Measurements from ENCODE around the gene PSMB7. TPM values are rescaled to one million over a fixed set of nuclear protein-coding genes. Genes with fewer than 3 reads are reported as not detected.

The PSMB7 gene
- total RNA-seq, 5 donors from 2014 or later (not counting 1 experiment from before 2014, with no cell fraction given): 62.6 to 75.8 (median 68.6) TPM

GRCh38 chr9:124320062-124320973 lies 94.9 kb downstream of the PSMB7 start:
- Mint-ChIP-seq H3K27ac (no peak overlapping the region), H3K36me3 (peaks cover 11% of the 10 kb centered on the region), H3K9me3 (no peaks in the 10 kb centered on the region), H3K4me3 (no peak overlapping the region), H3K27me3 (no peaks in the 10 kb centered on the region), H3K4me1 (peaks cover 0 to 4% (median 0%) of the 10 kb centered on the region in 3 donors)
- Histone ChIP-seq H3K9me3 (no peaks in the 10 kb centered on the region), H3K27me3 (replicated peaks in 1 of 2; ENCODE audit: control insufficient read depth in 2 of 2, extremely low read depth in 1 of 2, insufficient read depth in 2 of 2, low read length in 1 of 2) (peaks cover 0 to 4% of the 10 kb centered on the region in 2 experiments), H3K4me3 (ENCODE audit: control insufficient read depth in 1 of 2, extremely low read depth in 1 of 2, low read length in 1 of 2) (no peak overlapping the region), H3K4me1 (ENCODE audit: control insufficient read depth in 1 of 2, extremely low read depth in 1 of 2, insufficient read depth in 2 of 2, low read length in 2 of 2) (peaks cover 0 to 12% of the 10 kb centered on the region in 2 experiments), H3K36me3 (ENCODE audit: control insufficient read depth in 2 of 2, extremely low read depth in 1 of 2, insufficient read depth in 1 of 2, low read length in 1 of 2) (peaks cover 0 to 7% of the 10 kb centered on the region in 2 donors), H3K27ac (ENCODE audit: low read length) (no peak overlapping the region)
- ChIA-PET CTCF (interaction anchor here in 1 of 2 donors (0.9 kb wide), 1 partner anchor 194 kb away, joined by 3 read pairs; no protein-coding TSS in a partner anchor), POLR2A (no interaction called here)
- 96% methylated on average over 7 of the region's 17 CpGs for WGBS (ENCODE audit: insufficient coverage)
- ATAC-seq (replicated peaks in 1 of 4): peak in 1 of 4 experiments; percentile 46
- peak in 20 of 35 experiments; percentile 9 to 55 (median 18) for DNase-seq

- ChIA-PET CTCF (no interaction called here), POLR2A (no interaction called here)
- DNase-seq (no peak), ATAC-seq (replicated peaks in 1 of 4) (no peak)
- Mint-ChIP-seq H3K27me3 (no peaks in the 10 kb centered on the region), H3K4me3 (no peak overlapping the region), H3K4me1 (peaks cover 0 to 2% (median 0%) of the 10 kb centered on the region in 3 donors), H3K36me3 (peaks cover 11% of the 10 kb centered on the region), H3K27ac (no peak overlapping the region), H3K9me3 (no peaks in the 10 kb centered on the region)
- Histone ChIP-seq H3K4me1 (ENCODE audit: control insufficient read depth in 1 of 2, extremely low read depth in 1 of 2, insufficient read depth in 2 of 2, low read length in 2 of 2) (peaks cover 0 to 7% of the 10 kb centered on the region in 2 experiments), H3K27ac (ENCODE audit: low read length) (no peak overlapping the region), H3K4me3 (ENCODE audit: control insufficient read depth in 1 of 2, extremely low read depth in 1 of 2, low read length in 1 of 2) (no peak overlapping the region), H3K9me3 (no peaks in the 10 kb centered on the region), H3K36me3 (ENCODE audit: control insufficient read depth in 2 of 2, extremely low read depth in 1 of 2, insufficient read depth in 1 of 2, low read length in 1 of 2) (peaks cover 0 to 2% of the 10 kb centered on the region in 2 donors), H3K27me3 (replicated peaks in 1 of 2; ENCODE audit: control insufficient read depth in 2 of 2, extremely low read depth in 1 of 2, insufficient read depth in 2 of 2, low read length in 1 of 2) (peaks cover 0 to 4% of the 10 kb centered on the region in 2 experiments)
- WGBS (ENCODE audit: insufficient coverage): 81% methylated on average over 16 of the region's 16 CpGs
These were observed 99.4 kb downstream of the PSMB7 start for GRCh38 chr9:124315882-124316281.

DNA sequence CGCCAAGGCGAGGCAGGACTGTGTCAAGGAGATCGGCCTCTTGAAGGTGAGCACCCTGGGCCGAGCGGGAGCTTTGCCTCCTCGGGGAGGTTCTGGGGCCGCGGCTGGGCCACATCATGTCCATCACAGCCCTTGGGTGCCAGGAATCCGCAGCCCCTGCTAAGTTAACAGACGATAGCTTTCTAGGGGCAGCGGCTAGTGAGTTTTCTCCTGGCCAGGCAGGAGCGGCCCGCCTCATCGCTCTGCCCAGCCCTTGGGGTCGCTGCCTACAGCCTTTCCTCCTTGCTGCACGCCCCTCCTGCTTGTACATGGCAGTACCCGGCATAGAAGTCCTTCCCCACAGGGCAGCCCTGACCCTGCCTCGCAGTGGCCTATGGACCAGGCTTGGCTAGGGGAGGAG lies 101.3 kb downstream of the PSMB7 start:
- H3K4me3 Mint-ChIP-seq: no peak overlapping the region
- Histone ChIP-seq H3K4me1 (ENCODE audit: control insufficient read depth in 1 of 2, extremely low read depth in 1 of 2, insufficient read depth in 2 of 2, low read length in 2 of 2) (no peaks in the 10 kb centered on the region), H3K36me3 (ENCODE audit: control insufficient read depth in 2 of 2, extremely low read depth in 1 of 2, insufficient read depth in 1 of 2, low read length in 1 of 2) (peaks cover 0 to 2% of the 10 kb centered on the region in 2 donors), H3K4me3 (ENCODE audit: control insufficient read depth in 1 of 2, extremely low read depth in 1 of 2, low read length in 1 of 2) (no peak overlapping the region), H3K27me3 (replicated peaks in 1 of 2; ENCODE audit: control insufficient read depth in 2 of 2, extremely low read depth in 1 of 2, insufficient read depth in 2 of 2, low read length in 1 of 2) (no peaks in the 10 kb centered on the region), H3K27ac (ENCODE audit: low read length) (no peak overlapping the region), H3K9me3 (no peaks in the 10 kb centered on the region)
- 99% methylated on average over 15 of the region's 18 CpGs for WGBS (ENCODE audit: insufficient coverage)
- H3K27ac Mint-ChIP-seq: no peak overlapping the region
- no peak for DNase-seq
- ChIA-PET CTCF (no interaction called here), POLR2A (no interaction called here)
- H3K27me3 Mint-ChIP-seq: no peaks in the 10 kb centered on the region
- H3K9me3 Mint-ChIP-seq: no peaks in the 10 kb centered on the region
- H3K36me3 Mint-ChIP-seq: peaks cover 8% of the 10 kb centered on the region
- H3K4me1 Mint-ChIP-seq: no peaks in the 10 kb centered on the region
- no peak for ATAC-seq (replicated peaks in 1 of 4)

DNA sequence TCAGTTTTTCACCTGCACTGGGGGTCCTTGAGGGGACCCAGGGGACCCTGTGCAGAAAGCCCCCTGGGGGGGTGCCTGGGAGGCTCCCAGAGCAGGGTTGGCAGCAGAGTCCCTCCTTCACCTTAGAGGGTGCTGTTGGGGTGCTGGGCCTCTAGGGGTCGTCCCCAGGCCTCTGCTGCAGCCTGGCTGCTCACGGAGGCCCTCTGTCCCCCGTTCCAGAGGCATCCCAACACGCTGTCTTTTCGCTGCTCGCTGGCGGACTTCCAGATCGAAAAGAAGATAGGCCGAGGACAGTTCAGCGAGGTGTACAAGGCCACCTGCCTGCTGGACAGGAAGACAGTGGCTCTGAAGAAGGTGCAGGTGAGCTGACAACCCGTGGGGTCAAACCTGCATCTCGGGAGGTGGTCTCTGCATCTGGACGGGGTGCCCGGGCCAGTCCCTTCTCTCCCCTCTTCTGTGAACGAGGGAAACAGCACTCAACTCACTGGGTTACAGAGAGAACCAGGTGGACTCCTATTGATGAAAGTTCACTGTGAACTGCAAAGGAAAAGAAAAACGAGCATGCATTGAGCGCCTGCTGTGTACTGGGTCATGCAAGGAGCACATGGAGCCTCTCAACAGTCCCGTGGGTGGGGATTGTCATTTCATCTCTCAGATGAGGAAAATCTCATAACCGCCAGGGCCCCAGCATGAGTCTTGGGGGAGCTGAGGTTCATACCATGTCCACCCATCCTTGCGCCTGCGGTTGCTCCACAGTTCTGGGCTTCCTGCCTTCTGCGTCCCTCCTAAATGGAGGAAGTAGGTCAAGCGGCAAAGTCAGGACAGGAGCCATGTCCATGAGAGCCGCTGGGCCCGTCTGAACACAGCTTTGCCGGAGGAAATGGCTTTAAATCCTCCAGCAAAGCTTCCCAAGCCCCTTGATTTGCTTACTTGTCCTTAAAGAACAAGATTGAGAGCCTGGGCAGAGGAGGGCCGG lies 102.7 kb downstream of the PSMB7 start:
- CTCF ChIA-PET: no interaction called here
- ATAC-seq (replicated peaks in 1 of 4) (no peak), DNase-seq (no peak)
- H3K9me3 ChIP-seq: no peaks in the 10 kb centered on the region
- Mint-ChIP-seq H3K27me3 (no peaks in the 10 kb centered on the region), H3K4me1 (no peaks in the 10 kb centered on the region), H3K9me3 (no peaks in the 10 kb centered on the region), H3K4me3 (no peak overlapping the region), H3K36me3 (peaks cover 5% of the 10 kb centered on the region), H3K27ac (no peak overlapping the region)
- H3K36me3 ChIP-seq (ENCODE audit: control insufficient read depth in 2 of 2, extremely low read depth in 1 of 2, insufficient read depth in 1 of 2, low read length in 1 of 2): peaks cover 0 to 2% of the 10 kb centered on the region in 2 donors
- H3K27ac ChIP-seq (ENCODE audit: low read length): no peak overlapping the region
- 94% methylated on average over 24 of the region's 27 CpGs for WGBS (ENCODE audit: insufficient coverage)
- no peak overlapping the region for H3K4me3 ChIP-seq (ENCODE audit: control insufficient read depth in 1 of 2, extremely low read depth in 1 of 2, low read length in 1 of 2)
- H3K27me3 ChIP-seq (replicated peaks in 1 of 2; ENCODE audit: control insufficient read depth in 2 of 2, extremely low read depth in 1 of 2, insufficient read depth in 2 of 2, low read length in 1 of 2): no peaks in the 10 kb centered on the region
- POLR2A ChIA-PET: no interaction called here
- H3K4me1 ChIP-seq (ENCODE audit: control insufficient read depth in 1 of 2, extremely low read depth in 1 of 2, insufficient read depth in 2 of 2, low read length in 2 of 2): no peaks in the 10 kb centered on the region

DNA sequence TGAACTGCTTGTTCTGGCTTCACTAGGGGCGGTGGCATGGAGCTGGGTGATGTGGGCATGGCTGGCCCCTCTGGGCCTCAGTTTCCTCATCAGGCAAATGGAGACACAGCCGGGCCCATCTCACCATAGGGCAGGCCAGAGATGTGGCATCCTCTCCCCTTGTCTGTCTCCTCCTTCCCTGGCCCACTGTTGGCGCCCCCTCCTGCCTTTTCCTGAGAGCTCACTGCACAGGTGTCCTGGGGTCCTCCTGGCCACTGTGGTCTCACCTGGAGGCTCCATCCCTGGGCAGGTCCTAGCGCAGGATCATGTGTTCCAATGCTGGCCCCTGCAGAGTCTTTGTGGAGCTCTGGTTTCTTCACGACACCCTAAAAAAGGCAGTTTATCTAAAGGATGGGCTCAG lies 104.0 kb downstream of the PSMB7 start:
- H3K27ac Mint-ChIP-seq: no peak overlapping the region
- no peak for ATAC-seq (replicated peaks in 1 of 4)
- CTCF ChIA-PET: no interaction called here

GRCh38 chr9:124309667-124310084 lies 105.6 kb downstream of the PSMB7 start:
- Histone ChIP-seq H3K27me3 (replicated peaks in 1 of 2; ENCODE audit: control insufficient read depth in 2 of 2, extremely low read depth in 1 of 2, insufficient read depth in 2 of 2, low read length in 1 of 2) (no peaks in the 10 kb centered on the region), H3K9me3 (no peaks in the 10 kb centered on the region), H3K4me1 (ENCODE audit: control insufficient read depth in 1 of 2, extremely low read depth in 1 of 2, insufficient read depth in 2 of 2, low read length in 2 of 2) (no peaks in the 10 kb centered on the region), H3K4me3 (ENCODE audit: control insufficient read depth in 1 of 2, extremely low read depth in 1 of 2, low read length in 1 of 2) (no peak overlapping the region), H3K36me3 (ENCODE audit: control insufficient read depth in 2 of 2, extremely low read depth in 1 of 2, insufficient read depth in 1 of 2, low read length in 1 of 2) (peaks cover 0 to 2% of the 10 kb centered on the region in 2 donors), H3K27ac (ENCODE audit: low read length) (no peak overlapping the region)
- Mint-ChIP-seq H3K9me3 (no peaks in the 10 kb centered on the region), H3K36me3 (peaks cover 4% of the 10 kb centered on the region), H3K4me3 (no peak overlapping the region), H3K4me1 (no peaks in the 10 kb centered on the region), H3K27ac (no peak overlapping the region), H3K27me3 (no peaks in the 10 kb centered on the region)
- CTCF ChIA-PET: no interaction called here
- ATAC-seq (replicated peaks in 1 of 4) (no peak), DNase-seq (no peak)
- POLR2A ChIA-PET: no interaction called here
- 89% methylated on average over 13 of the region's 15 CpGs for WGBS (ENCODE audit: insufficient coverage)

More for the DNA sequence above, 104.0 kb downstream of the PSMB7 start:
- 96% methylated on average over 3 of the region's 5 CpGs for WGBS (ENCODE audit: insufficient coverage)
- Histone ChIP-seq H3K4me1 (ENCODE audit: control insufficient read depth in 1 of 2, extremely low read depth in 1 of 2, insufficient read depth in 2 of 2, low read length in 2 of 2) (no peaks in the 10 kb centered on the region), H3K36me3 (ENCODE audit: control insufficient read depth in 2 of 2, extremely low read depth in 1 of 2, insufficient read depth in 1 of 2, low read length in 1 of 2) (peaks cover 0 to 2% of the 10 kb centered on the region in 2 donors), H3K9me3 (no peaks in the 10 kb centered on the region), H3K4me3 (ENCODE audit: control insufficient read depth in 1 of 2, extremely low read depth in 1 of 2, low read length in 1 of 2) (no peak overlapping the region), H3K27ac (ENCODE audit: low read length) (no peak overlapping the region), H3K27me3 (replicated peaks in 1 of 2; ENCODE audit: control insufficient read depth in 2 of 2, extremely low read depth in 1 of 2, insufficient read depth in 2 of 2, low read length in 1 of 2) (no peaks in the 10 kb centered on the region)
- POLR2A ChIA-PET: interaction anchor here in 1 of 2 donors (0.6 kb wide), 1 partner anchor 99 kb away, joined by 8 read pairs; no protein-coding TSS in a partner anchor
- H3K9me3 Mint-ChIP-seq: no peaks in the 10 kb centered on the region
- no peaks in the 10 kb centered on the region for H3K4me1 Mint-ChIP-seq
- H3K36me3 Mint-ChIP-seq: no peaks in the 10 kb centered on the region
- H3K4me3 Mint-ChIP-seq: no peak overlapping the region
- DNase-seq: no peak
- H3K27me3 Mint-ChIP-seq: no peaks in the 10 kb centered on the region

All from T-cell (primary cell).